ENCODE measurements around the gene UBE2E2.
A peak's percentile ranks its signal among the peaks of the same experiment; 100 is the strongest.
"Not testable (repeated sequence)": the region's sequence is repeated elsewhere in the genome, so short reads cannot be mapped to it uniquely, and the experiment has no call there.

The UBE2E2 gene

GRCh38 chr3:23202921-23203707 lies at the start of gene UBE2E2:
Gene UBE2E2, plus strand, starts transcription at chr3:23203327.
- H3K4me3 ChIP-seq (ENCODE audit: low read depth, low read length) = peak within 1 kb of the TSS; percentile 89

- no peak overlapping the region for H3K4me3 ChIP-seq (ENCODE audit: low read depth, low read length)
These were observed 49.7 kb upstream of the UBE2E2 start for GRCh38 chr3:23153436-23153835.

- no peak overlapping the region for H3K4me3 ChIP-seq (ENCODE audit: low read depth, low read length)
These were observed 45.8 kb upstream of the UBE2E2 start for GRCh38 chr3:23157331-23157730.

- H3K4me3 ChIP-seq (ENCODE audit: low read depth, low read length) = no peak overlapping the region
These were observed 43.2 kb upstream of the UBE2E2 start for GRCh38 chr3:23159929-23160328.

GRCh38 chr3:23161308-23161707 lies 41.8 kb upstream of the UBE2E2 start:
- no peak overlapping the region for H3K4me3 ChIP-seq (ENCODE audit: low read depth, low read length)

GRCh38 chr3:23161896-23162570 lies 41.1 kb upstream of the UBE2E2 start:
- H3K4me3 ChIP-seq (ENCODE audit: low read depth, low read length) = no peak overlapping the region

GRCh38 chr3:23162934-23163333 lies 40.2 kb upstream of the UBE2E2 start:
- no peak overlapping the region for H3K4me3 ChIP-seq (ENCODE audit: low read depth, low read length)

- no peak overlapping the region for H3K4me3 ChIP-seq (ENCODE audit: low read depth, low read length)
These were observed 38.4 kb upstream of the UBE2E2 start for GRCh38 chr3:23164746-23165145.

GRCh38 chr3:23165571-23165970 lies 37.6 kb upstream of the UBE2E2 start:
- H3K4me3 ChIP-seq (ENCODE audit: low read depth, low read length) = no peak overlapping the region

- H3K4me3 ChIP-seq (ENCODE audit: low read depth, low read length) = no peak overlapping the region
These were observed 36.9 kb upstream of the UBE2E2 start for GRCh38 chr3:23166276-23166675.

GRCh38 chr3:23166845-23167244 lies 36.3 kb upstream of the UBE2E2 start:
- H3K4me3 ChIP-seq (ENCODE audit: low read depth, low read length) = no peak overlapping the region

- no peak overlapping the region for H3K4me3 ChIP-seq (ENCODE audit: low read depth, low read length)
These were observed 33.6 kb upstream of the UBE2E2 start for GRCh38 chr3:23169551-23169950.

- H3K4me3 ChIP-seq (ENCODE audit: low read depth, low read length) = no peak overlapping the region
These were observed 32.8 kb upstream of the UBE2E2 start for GRCh38 chr3:23170291-23170690.

- H3K4me3 ChIP-seq (ENCODE audit: low read depth, low read length) = no peak overlapping the region
These were observed 31.1 kb upstream of the UBE2E2 start for GRCh38 chr3:23172059-23172458.

GRCh38 chr3:23174426-23175039 lies 28.6 kb upstream of the UBE2E2 start:
- no peak overlapping the region for H3K4me3 ChIP-seq (ENCODE audit: low read depth, low read length)

GRCh38 chr3:23175341-23176083 lies 27.6 kb upstream of the UBE2E2 start:
- H3K4me3 ChIP-seq (ENCODE audit: low read depth, low read length) = no peak overlapping the region

GRCh38 chr3:23176839-23177238 lies 26.3 kb upstream of the UBE2E2 start:
- not testable (repeated sequence) for H3K4me3 ChIP-seq (ENCODE audit: low read depth, low read length)

- H3K4me3 ChIP-seq (ENCODE audit: low read depth, low read length) = no peak overlapping the region
These were observed 20.1 kb upstream of the UBE2E2 start for GRCh38 chr3:23182996-23183513.

- H3K4me3 ChIP-seq (ENCODE audit: low read depth, low read length) = no peak overlapping the region
These were observed 19.4 kb upstream of the UBE2E2 start for GRCh38 chr3:23183731-23184130.

GRCh38 chr3:23185861-23186260 lies 17.3 kb upstream of the UBE2E2 start:
- no peak overlapping the region for H3K4me3 ChIP-seq (ENCODE audit: low read depth, low read length)

GRCh38 chr3:23189187-23189586 lies 13.9 kb upstream of the UBE2E2 start:
- no peak overlapping the region for H3K4me3 ChIP-seq (ENCODE audit: low read depth, low read length)
